ENCODE measurements around the gene MRTFA.

DNA sequence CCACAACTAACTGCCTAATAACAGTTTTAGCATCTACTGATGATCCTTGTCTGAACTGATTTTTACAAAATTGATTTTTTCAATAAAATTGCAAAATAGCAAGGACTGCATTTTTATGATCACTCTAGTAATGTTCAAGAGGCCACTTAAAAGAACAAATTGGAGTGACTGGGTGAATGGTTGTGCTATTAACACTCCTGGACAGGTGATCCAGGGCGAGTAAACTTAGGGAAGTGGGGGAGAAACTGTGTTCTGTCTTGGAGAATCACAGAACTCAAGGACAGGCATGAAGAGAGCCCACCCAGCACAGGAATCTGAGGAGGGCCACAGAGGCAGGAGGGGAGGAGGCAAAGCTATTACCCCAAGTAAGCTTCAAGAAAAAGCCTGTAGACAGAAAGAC is 190.3 kb downstream of the MRTFA start:
- TF ChIP-seq HDAC6 (IDR thresholded peaks at IDR 0.05; ENCODE audit: low read depth, low read length) (no peak), CEBPG (CRISPR knock-in tag; IDR thresholded peaks at IDR 0.05) (no peak), CTCF (CRISPR knock-in tag; IDR thresholded peaks at IDR 0.05) (no peak), ZNF841 (CRISPR knock-in tag; IDR thresholded peaks at IDR 0.05; ENCODE audit: borderline replicate concordance) (no peak), ZNF672 (CRISPR knock-in tag; IDR thresholded peaks at IDR 0.05) (no peak), ETV6 (CRISPR knock-in tag; conservative IDR thresholded peaks at IDR 0.05) (no peak)
- TF ChIP-seq, protein P1, sequence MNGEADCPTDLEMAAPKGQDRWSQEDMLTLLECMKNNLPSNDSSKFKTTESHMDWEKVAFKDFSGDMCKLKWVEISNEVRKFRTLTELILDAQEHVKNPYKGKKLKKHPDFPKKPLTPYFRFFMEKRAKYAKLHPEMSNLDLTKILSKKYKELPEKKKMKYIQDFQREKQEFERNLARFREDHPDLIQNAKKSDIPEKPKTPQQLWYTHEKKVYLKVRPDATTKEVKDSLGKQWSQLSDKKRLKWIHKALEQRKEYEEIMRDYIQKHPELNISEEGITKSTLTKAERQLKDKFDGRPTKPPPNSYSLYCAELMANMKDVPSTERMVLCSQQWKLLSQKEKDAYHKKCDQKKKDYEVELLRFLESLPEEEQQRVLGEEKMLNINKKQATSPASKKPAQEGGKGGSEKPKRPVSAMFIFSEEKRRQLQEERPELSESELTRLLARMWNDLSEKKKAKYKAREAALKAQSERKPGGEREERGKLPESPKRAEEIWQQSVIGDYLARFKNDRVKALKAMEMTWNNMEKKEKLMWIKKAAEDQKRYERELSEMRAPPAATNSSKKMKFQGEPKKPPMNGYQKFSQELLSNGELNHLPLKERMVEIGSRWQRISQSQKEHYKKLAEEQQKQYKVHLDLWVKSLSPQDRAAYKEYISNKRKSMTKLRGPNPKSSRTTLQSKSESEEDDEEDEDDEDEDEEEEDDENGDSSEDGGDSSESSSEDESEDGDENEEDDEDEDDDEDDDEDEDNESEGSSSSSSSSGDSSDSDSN (CRISPR knock-in tag; IDR thresholded peaks at IDR 0.05): no peak

All from HepG2 (cell line).